Cardiac muscle cell (in vitro differentiated cells and primary cell): ENCODE data around the gene LIX1. TPM values are rescaled to one million over a fixed set of nuclear protein-coding genes. Genes with fewer than 3 reads are reported as not detected.

Experiments
- DNase-seq, 2 donors: peaks; one replicate each; pipeline versions ENCODE4 v3.0.0 to v3.0.0-alpha.2; 2010 to 2017; ENCODE audit warnings: low read depth in 1 of 2, low spot score in 1 of 2
- H3K27ac ChIP-seq: fragments of 200-600 bp; sonication (generic); 2 replicates; pipeline ENCODE4 v1.5.1; 2016
- H3K27me3 ChIP-seq: fragments of 200-600 bp; sonication (generic); 2 replicates; pipeline ENCODE4 v1.6.0; 2016; ENCODE audit warnings: control low read depth
- H3K36me3 ChIP-seq: fragments of 200-600 bp; sonication (generic); 2 replicates; pipeline ENCODE4 v1.5.1; 2016; ENCODE audit warnings: control low read depth
- H3K4me1 ChIP-seq: fragments of 200-600 bp; sonication (generic); 2 replicates; pipeline ENCODE4 v1.8.1; 2017; ENCODE audit warnings: low read depth, mild to moderate bottlenecking, mixed run types
- H3K4me3 ChIP-seq: fragments of 200-600 bp; sonication (generic); 2 replicates; pipeline ENCODE4 v1.5.1; 2016; ENCODE audit warnings: mild to moderate bottlenecking
- H3K9me3 ChIP-seq: fragments of 200-600 bp; sonication (generic); 2 replicates; pipeline ENCODE4 v1.5.1; 2017; ENCODE audit warnings: low read depth, mild to moderate bottlenecking, control low read depth
- CTCF ChIP-seq: IDR thresholded peaks from 2 replicates; pipeline ENCODE4 v1.5.1; 2012; ENCODE audit warnings: low read depth, mild to moderate bottlenecking, low read length
- polyA plus RNA-seq: library from polyadenylated mRNA; unstranded; fragments of >200 nt; fragmentation: Nextera tagmentation; extraction: Ambion mirVana; gene quantifications from 2 replicates; pipeline ENCODE4 v1.2.1, GENCODE V29; 2016
- total RNA-seq: library from RNA; depleted of rRNA; stranded (reverse); fragments of >200 nt; gene quantifications from 2 replicates; pipeline ENCODE4 v1.2.3, GENCODE V29; 2016

LIX1 gene
- total and polyA plus RNA-seq, 2 experiments from 2014 or later, result 68.1 to 96.0 TPM

- Histone ChIP-seq H3K4me3 (no peak overlapping the region), H3K27ac (no peak overlapping the region), H3K27me3 (no peaks in the 10 kb centered on the region), H3K4me1 (peaks cover under 1% of the 10 kb centered on the region), H3K9me3 (no peaks in the 10 kb centered on the region), H3K36me3 (no peaks in the 10 kb centered on the region)
- DNase-seq, result no peak
- TF ChIP-seq CTCF, result no peak
Observed at GRCh38 chr5:97073420-97073819, 69.0 kb downstream of the LIX1 start.

- Histone ChIP-seq H3K4me1 (peaks cover 2% of the 10 kb centered on the region), H3K9me3 (no peaks in the 10 kb centered on the region), H3K4me3 (no peak overlapping the region), H3K36me3 (no peaks in the 10 kb centered on the region), H3K27me3 (no peaks in the 10 kb centered on the region), H3K27ac (no peak overlapping the region)
- TF ChIP-seq CTCF, result no peak
- DNase-seq, result no peak
Observed at GRCh38 chr5:97072696-97073095, 69.7 kb downstream of the LIX1 start.

- Histone ChIP-seq H3K27me3 (no peaks in the 10 kb centered on the region), H3K4me3 (no peak overlapping the region), H3K27ac (no peak overlapping the region), H3K9me3 (no peaks in the 10 kb centered on the region), H3K4me1 (peaks cover 9% of the 10 kb centered on the region), H3K36me3 (no peaks in the 10 kb centered on the region)
- no peak for DNase-seq
- TF ChIP-seq CTCF, result no peak
Observed at GRCh38 chr5:97071993-97072392, 70.4 kb downstream of the LIX1 start.

- Histone ChIP-seq H3K27ac (no peak overlapping the region), H3K4me1 (peaks cover 14% of the 10 kb centered on the region), H3K27me3 (no peaks in the 10 kb centered on the region), H3K36me3 (no peaks in the 10 kb centered on the region), H3K9me3 (no peaks in the 10 kb centered on the region), H3K4me3 (no peak overlapping the region)
- DNase-seq, result peak in 1 of 2 donors; percentile 51
- TF ChIP-seq CTCF, result no peak
Observed at GRCh38 chr5:97071101-97071500, 71.3 kb downstream of the LIX1 start.

- Histone ChIP-seq H3K9me3 (no peaks in the 10 kb centered on the region), H3K27me3 (no peaks in the 10 kb centered on the region), H3K36me3 (no peaks in the 10 kb centered on the region), H3K4me1 (peaks cover 21% of the 10 kb centered on the region), H3K27ac (no peak overlapping the region), H3K4me3 (no peak overlapping the region)
- no peak for DNase-seq
- TF ChIP-seq CTCF, result no peak
Observed at GRCh38 chr5:97070234-97070633, 72.2 kb downstream of the LIX1 start.
